Measurements from ENCODE around the gene RNF187.

GRCh38 chr1:228538831-228539230, 51.6 kb downstream of the RNF187 start:
- TF ChIP-seq, protein P1, sequence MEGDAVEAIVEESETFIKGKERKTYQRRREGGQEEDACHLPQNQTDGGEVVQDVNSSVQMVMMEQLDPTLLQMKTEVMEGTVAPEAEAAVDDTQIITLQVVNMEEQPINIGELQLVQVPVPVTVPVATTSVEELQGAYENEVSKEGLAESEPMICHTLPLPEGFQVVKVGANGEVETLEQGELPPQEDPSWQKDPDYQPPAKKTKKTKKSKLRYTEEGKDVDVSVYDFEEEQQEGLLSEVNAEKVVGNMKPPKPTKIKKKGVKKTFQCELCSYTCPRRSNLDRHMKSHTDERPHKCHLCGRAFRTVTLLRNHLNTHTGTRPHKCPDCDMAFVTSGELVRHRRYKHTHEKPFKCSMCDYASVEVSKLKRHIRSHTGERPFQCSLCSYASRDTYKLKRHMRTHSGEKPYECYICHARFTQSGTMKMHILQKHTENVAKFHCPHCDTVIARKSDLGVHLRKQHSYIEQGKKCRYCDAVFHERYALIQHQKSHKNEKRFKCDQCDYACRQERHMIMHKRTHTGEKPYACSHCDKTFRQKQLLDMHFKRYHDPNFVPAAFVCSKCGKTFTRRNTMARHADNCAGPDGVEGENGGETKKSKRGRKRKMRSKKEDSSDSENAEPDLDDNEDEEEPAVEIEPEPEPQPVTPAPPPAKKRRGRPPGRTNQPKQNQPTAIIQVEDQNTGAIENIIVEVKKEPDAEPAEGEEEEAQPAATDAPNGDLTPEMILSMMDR (conservative IDR thresholded peaks at IDR 0.05; ENCODE audit: low read depth, low read length): no peak
- TF ChIP-seq, protein P2, sequence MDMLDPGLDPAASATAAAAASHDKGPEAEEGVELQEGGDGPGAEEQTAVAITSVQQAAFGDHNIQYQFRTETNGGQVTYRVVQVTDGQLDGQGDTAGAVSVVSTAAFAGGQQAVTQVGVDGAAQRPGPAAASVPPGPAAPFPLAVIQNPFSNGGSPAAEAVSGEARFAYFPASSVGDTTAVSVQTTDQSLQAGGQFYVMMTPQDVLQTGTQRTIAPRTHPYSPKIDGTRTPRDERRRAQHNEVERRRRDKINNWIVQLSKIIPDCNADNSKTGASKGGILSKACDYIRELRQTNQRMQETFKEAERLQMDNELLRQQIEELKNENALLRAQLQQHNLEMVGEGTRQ (IDR thresholded peaks at IDR 0.05; ENCODE audit: low read depth, low read length): no peak
- TF ChIP-seq RAD21 (IDR thresholded peaks at IDR 0.05; ENCODE audit: low read length) (no peak), BHLHE40 (IDR thresholded peaks at IDR 0.05; ENCODE audit: low read depth, low read length) (no peak), CEBPB (IDR thresholded peaks at IDR 0.05; ENCODE audit: low read depth, low read length) (no peak)
